ENCODE data around the gene TRPC4.

DNA sequence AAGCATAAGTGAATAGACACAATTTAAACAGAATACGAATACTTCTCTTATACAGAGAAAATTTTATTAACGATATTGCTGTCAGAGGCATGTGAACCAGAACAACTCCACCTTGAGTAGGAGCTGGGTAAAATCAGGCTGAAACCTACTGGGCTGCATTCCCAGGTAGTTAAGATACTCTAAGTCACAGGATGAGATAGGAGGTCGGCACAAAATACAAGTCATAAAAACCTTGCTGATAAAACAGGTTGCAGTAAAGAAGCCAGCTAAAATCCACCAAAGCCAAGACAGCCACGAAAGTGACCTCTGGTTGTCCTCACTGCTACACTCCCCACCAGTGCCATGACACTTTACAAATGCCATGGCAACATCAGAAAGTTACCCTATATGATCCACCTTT lies 49.2 kb upstream of the TRPC4 start:
- TF ChIP-seq, protein P1, sequence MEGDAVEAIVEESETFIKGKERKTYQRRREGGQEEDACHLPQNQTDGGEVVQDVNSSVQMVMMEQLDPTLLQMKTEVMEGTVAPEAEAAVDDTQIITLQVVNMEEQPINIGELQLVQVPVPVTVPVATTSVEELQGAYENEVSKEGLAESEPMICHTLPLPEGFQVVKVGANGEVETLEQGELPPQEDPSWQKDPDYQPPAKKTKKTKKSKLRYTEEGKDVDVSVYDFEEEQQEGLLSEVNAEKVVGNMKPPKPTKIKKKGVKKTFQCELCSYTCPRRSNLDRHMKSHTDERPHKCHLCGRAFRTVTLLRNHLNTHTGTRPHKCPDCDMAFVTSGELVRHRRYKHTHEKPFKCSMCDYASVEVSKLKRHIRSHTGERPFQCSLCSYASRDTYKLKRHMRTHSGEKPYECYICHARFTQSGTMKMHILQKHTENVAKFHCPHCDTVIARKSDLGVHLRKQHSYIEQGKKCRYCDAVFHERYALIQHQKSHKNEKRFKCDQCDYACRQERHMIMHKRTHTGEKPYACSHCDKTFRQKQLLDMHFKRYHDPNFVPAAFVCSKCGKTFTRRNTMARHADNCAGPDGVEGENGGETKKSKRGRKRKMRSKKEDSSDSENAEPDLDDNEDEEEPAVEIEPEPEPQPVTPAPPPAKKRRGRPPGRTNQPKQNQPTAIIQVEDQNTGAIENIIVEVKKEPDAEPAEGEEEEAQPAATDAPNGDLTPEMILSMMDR (IDR thresholded peaks at IDR 0.05 in 8 of 11, conservative IDR thresholded peaks at IDR 0.05 in 3 of 11) = no peak
- no peak for TF ChIP-seq POLR2AphosphoS5 (IDR thresholded peaks at IDR 0.05)

Measured in spleen (tissue), 7 donors.